OCI-LY1 (cell line): ENCODE results near the gene LPO.

Experiments used
- CTCF ChIP-seq: fragments of 200-600 bp; sonication (generic), shearing (Covaris generic); IDR thresholded peaks from 2 replicates; pipeline ENCODE4 v1.5.1; 2017; ENCODE audit warnings: mild to moderate bottlenecking, antibody characterized with exemption, low read length, moderate library complexity, mixed read lengths
- EZH2 ChIP-seq: fragments of 200-600 bp; sonication (generic), shearing (Covaris generic); IDR thresholded peaks from 2 replicates; pipeline ENCODE4 v1.8.0; 2017; ENCODE audit warnings: borderline replicate concordance, mixed run types, mild to moderate bottlenecking, antibody characterized with exemption, low read length, moderate library complexity, mixed read lengths

- TF ChIP-seq CTCF (no peak), EZH2 (no peak)
Observed at GRCh38 chr17:58219789-58220183, 18.6 kb upstream of the LPO start.
